HUDEP-2 (cell line): ENCODE results near the gene IGSF23.
A peak's percentile ranks its signal among the peaks of the same experiment; 100 is the strongest.
"Not testable (repeated sequence)": the region's sequence is repeated elsewhere in the genome, so short reads cannot be mapped to it uniquely, and the experiment has no call there.

Source experiments
- DNase-seq, 76 experiments: peaks; one replicate each; lab custom pipeline; 2025; ENCODE audit not compliant: unreplicated experiment in 76 of 76; lab: John Stamatoyannopoulos, UW

Gene IGSF23

GRCh38 chr19:44661205-44661604, 47.8 kb downstream of the IGSF23 start:
- DNase-seq = no peak

- DNase-seq = no peak
These were observed 48.5 kb downstream of the IGSF23 start for GRCh38 chr19:44661904-44662303.

- DNase-seq = no peak
These were observed 49.5 kb downstream of the IGSF23 start for GRCh38 chr19:44662691-44663385.

GRCh38 chr19:44663996-44664395, 50.6 kb downstream of the IGSF23 start:
- DNase-seq = no peak

- no peak for DNase-seq
These were observed 51.6 kb downstream of the IGSF23 start for GRCh38 chr19:44664976-44665375.

GRCh38 chr19:44666852-44667556, 53.6 kb downstream of the IGSF23 start:
- peak in 3 of 76 experiments; percentile 10 to 16 (median 16) for DNase-seq

- DNase-seq = no peak
These were observed 55.8 kb downstream of the IGSF23 start for GRCh38 chr19:44668985-44669764.

GRCh38 chr19:44670027-44670426, 56.7 kb downstream of the IGSF23 start:
- not testable (repeated sequence) for DNase-seq

- no peak for DNase-seq
These were observed 58.0 kb downstream of the IGSF23 start, which contains the start of gene CEACAM19 for GRCh38 chr19:44671400-44671799. Gene CEACAM19, plus strand, starts transcription at chr19:44671482. Its CDS starts 450 bp downstream, at chr19:44671932.

GRCh38 chr19:44672226-44672625, 58.9 kb downstream of the IGSF23 start:
- DNase-seq = no peak

GRCh38 chr19:44673510-44673909, 60.1 kb downstream of the IGSF23 start:
- no peak for DNase-seq

GRCh38 chr19:44675521-44675920, 62.2 kb downstream of the IGSF23 start:
- no peak for DNase-seq

GRCh38 chr19:44677019-44677811, 63.9 kb downstream of the IGSF23 start:
- no peak for DNase-seq

- DNase-seq = no peak
These were observed 67.2 kb downstream of the IGSF23 start for GRCh38 chr19:44680536-44680935.

- no peak for DNase-seq
These were observed 68.8 kb downstream of the IGSF23 start for GRCh38 chr19:44681992-44682790.

GRCh38 chr19:44682807-44683206, 69.4 kb downstream of the IGSF23 start:
- DNase-seq = no peak

- no peak for DNase-seq
These were observed 70.3 kb downstream of the IGSF23 start for GRCh38 chr19:44683434-44684210.

- not testable (repeated sequence) for DNase-seq
These were observed 71.0 kb downstream of the IGSF23 start for GRCh38 chr19:44684396-44684795.
